Hematopoietic multipotent progenitor cell treated with erythropoietin and hydrocortisone succinate and interleukin-3 and kit ligand, for 4 days (in vitro differentiated cells): ENCODE measurements around the gene CHSY1.

ENCODE experiments used
- DNase-seq: peaks from one replicate; pipeline ENCODE4 v3.0.0-alpha.2; 2015

Gene CHSY1

DNA sequence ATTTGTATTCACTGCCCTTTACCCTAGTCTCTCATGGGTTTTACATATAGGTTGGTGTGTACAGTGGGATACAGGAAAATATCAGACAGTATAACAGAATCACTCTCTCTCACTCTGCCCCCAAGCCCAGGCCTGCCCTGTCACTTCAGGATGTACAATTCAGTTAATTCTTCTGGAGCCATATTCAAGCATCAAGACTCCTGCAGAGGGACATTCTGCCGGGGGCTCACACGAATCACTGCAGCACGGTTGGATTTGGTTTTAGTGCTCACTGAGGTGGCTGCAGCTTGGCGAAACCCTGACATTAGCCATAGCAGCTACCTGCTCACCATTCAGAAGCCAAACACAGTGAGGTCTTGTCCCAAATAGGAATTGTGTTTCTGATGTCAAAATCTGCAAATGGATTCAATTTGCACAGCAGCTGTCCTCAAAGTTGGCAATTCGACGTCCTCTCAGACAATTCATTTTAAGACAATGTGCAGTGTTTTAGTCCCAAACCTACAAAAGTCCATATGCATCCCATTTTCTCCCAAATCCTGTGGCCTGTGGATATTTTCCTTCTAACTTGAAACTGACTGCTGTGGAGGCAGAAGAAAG, 82.9 kb downstream of the CHSY1 start:
- no peak for DNase-seq

DNA sequence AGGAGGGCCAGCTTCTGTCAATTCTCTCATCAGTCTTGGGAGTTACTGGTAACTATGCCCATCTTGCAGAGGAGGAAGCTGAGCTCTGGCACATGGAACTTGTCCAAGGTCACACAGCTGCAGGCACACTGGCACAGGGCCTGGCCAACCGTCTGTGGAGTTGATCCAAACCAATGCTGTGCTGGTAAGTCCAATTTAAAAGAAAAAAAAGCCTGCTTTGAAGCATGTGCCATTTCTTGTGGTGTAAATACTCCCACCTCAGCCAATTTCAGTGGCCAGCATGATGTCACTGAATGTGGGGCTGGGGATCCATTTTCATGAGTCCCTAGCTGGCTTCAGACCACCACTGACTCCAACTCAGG, 83.4 kb downstream of the CHSY1 start:
- no peak for DNase-seq

DNA sequence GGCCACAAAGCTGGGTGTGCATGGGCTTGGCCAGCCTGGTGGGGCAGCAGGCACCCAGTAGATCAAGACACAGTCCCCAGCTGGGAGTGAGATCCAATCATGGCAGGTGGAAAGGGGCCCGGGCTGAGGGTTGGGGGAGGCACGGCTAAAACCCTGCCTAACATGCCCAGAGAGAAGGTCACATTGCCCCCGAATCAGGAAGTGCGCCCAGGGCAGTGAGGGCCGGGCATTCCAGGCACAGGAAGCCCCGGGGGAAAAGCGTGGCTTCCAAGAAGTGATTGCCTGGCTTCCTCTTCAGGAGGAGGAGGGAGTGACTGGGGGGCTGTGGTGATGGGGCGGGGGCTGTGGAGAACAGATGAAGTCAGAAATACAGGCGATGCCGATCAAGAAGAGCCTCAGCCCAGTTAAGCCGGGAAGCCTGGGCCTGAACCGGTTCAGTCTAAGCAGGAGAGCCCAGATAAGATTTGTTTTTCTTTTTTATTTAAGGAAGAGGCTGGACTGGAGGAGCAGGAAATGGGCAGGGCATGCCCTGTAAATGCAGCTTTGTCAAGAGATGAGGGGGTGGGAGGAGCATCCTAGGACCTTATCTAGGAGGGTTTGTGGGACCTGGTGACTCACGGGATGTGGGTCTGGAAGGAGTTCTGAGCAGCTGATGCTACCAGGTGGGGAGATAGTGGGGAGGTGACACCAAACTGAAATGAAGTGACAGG, 83.9 kb downstream of the CHSY1 start:
- peak; percentile 97 for DNase-seq

DNA sequence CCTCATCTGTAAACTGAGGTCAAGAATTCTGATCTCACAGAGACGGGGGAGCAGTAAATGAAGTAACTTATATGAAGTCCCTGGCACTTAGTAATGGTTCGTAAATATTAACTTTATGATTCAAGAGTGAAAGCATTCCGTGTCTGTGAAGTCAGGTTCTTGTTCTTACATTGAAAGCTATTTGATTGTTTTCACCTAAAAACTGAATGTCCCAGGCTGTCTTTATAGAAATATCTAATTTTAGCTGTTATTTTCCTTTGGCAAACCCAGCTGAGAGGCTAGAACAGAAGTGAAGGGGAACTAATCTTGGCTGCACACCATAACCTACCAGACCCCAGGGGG, 84.5 kb downstream of the CHSY1 start:
- DNase-seq: no peak

DNA sequence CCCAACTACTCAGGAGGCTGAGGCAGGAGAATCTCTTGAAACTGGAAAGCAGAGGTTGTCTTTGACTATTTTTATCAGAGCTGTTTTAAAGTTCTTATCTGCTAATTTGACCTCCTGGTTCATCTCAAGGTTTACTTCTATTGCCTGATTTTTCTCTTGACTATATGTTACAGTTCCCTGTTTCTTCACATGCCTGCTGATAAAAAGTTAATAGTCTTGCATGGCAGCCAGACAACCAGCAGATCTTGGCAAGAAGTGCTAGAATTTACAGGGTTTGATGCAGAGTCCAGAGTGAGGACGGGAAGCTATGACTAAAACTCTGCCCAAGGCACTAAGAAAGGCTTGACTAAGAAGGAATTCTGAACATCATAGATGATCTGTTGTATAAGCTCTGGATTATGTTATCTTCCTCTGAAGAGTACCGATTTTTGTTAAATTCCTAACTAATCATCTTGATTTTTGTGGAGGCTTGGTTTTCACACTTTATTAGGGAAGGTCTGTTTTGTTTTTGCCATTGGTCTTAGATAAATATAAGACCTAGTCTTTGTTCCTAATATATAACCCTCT, 85.9 kb downstream of the CHSY1 start:
- no peak for DNase-seq

DNA sequence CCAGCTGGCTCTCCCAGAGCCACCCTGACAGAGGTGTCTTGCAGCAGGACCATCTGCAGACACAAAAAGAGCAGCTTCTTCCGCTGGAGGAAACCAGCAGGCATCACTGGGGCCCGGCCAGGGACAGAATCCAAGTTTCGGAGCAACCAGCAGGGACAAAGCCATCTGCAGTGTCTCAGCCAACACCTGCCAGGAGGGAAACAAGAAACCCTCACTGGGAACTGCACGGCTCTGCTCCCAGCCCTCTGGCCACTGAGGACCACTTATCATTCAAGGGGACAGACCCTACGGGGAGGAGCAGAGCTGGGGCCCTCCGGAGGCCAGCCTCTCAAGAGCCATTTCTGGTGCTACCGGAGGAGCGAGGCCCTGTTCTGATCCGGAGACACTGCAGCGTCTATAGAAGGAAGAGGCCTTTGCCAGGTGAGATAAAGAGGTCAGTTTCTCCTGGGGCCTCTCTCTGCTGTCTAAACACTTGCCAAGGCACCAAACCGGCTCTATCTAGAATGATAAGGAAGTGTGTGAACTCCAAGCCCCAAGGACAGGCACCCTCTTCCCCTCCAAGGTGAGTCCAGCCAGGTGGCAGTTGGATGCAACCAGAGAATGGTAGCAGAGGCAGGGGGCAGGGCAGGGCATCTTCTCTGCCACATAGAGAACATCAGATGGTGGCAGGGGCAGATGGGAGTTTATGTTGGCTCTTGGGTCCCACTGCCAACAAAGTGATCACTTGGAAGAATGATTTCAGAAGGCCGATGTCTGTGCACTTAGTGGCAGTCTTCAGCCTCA, 89.0 kb downstream of the CHSY1 start:
- no peak for DNase-seq

DNA sequence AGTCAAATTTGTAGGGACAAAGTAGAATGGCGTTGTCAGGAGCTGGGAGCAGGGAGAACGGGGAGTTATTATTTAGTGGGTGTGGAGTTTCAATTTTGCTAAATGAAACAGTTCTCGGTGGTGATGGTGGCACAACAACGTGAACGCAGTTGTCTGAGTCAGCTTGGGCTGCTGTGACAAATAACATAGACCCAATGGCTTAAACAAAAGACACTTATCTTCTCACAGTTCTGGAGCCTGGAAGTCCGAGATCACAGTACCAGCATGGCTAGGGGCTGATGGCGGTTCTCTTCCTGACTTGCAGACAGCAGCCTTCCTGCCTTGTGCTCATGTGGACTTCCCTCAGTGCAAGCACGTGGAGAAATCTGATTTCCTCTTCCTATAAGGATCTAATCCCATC, 90.2 kb downstream of the CHSY1 start:
- no peak for DNase-seq

DNA sequence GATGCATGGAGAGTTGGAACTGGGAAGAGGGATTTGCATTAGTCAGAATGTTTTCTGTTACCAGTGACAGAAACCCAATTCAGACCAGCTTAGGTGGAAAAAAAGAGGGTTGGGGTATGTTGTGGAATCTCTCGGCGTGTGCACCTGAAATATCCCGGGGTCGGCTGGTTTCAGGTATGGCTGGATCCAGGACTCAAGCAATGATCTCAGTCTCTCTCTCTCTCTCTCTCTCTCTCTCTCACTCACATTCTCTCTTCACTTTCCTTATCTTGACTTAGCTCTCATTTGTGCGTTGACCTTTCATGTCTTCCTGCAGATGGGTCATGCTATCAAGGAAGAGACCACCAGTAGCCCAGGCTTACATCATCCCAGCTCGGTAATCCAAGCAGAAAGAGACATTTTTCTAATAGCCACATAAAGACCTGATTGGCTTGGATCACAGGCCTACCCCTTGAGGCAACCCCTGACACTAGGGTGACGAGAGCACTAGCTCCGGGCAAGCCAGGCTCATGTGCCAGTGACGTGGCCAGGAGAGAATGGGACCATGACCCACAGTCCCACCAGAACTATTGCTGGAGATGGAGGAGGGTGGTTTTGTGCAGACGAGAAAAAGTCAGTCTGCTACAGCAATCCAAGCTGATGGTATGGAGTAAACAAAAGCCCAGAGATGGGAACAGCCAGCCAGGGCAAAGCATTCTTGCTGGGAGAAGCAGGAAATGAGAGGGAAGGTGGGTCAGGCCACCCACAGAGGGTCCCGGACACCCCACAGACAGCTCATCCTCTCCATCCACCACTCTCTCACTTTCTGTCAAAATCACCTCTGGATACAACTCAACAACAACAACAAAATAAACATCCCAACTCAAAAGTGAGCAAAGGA, 91.7 kb downstream of the CHSY1 start:
- DNase-seq: no peak

DNA sequence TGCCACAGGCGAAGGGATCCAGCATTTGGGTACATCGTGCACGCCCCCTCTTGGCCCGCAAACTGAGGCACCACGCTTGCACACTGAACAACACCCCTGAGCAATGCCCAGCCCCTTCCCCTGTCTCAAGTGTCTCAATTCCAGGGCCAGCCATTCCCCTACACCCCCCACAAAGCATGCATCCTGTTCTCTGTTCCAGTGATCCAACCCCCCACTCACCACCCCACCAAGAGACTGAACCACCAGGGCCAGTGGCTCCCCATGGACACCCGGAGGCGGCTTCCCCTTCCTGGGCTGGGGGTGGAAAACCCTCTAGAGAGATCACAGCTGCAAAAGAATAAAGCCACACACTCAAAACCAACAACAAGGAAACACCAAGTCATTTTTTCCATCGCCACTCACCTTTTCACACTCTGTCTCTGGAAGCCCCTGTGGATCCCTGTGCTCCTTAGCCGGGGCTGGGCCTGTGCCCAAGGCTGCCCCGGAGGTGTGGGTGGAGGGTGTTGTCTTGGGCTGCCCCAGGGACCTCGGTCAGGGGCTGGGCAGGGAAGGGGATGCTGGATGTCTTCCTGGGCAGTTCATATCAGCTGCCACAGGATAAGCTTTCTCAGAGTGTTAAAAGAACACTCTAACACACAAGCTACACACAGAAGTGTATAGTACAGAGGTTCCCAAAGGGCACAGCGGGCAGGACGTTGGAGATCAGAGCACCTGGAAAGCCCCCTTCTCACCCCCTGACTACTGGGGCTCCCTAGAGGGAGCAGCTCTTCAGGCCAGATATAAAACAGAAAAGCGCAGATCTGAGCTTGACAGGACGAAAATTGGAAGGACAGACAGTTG, 92.5 kb downstream of the CHSY1 start:
- DNase-seq: no peak

DNA sequence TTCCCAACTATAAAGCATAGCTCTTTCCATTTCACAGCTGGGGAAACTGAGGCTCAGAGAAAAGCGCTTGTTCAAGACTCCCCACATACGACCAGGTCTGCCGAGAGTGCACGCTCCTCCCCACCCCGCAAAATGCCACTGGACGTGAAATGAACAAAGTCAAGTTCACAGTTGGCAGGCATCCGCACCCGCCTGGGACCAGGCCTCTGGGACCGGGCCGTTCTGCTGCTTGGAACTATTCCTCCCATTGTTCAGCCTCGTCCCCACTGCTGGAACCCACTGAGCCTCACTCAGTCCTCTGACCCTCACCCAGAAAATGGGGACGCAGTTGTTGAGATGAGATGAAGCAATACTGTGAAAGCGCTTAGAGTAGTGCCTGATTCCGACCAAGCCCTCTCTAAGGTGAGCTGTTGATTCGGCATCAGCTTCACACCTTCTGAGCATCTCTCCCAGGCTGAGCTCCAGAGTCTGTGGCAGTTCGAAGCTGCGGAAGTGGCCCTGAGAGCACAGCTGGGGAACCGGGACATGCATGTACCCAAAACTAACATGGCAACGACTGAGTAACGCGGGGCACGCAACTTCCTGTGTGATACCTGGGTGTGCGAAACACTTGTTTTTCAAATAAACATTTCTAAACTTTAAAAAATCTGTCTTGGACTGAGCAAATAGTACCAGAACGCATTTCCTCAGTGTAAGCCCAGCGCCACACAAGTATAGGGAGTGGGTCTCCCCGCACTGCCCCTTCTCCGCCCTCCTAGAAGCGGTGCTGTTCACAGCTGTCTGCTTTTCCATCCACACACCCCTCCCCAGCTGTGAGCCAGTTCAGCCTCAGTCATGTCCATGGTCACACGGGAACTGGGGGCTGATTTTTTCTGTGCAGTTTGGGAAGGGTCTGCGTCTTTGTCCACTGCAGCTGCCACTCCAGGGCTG, 93.4 kb downstream of the CHSY1 start:
- DNase-seq: no peak

DNA sequence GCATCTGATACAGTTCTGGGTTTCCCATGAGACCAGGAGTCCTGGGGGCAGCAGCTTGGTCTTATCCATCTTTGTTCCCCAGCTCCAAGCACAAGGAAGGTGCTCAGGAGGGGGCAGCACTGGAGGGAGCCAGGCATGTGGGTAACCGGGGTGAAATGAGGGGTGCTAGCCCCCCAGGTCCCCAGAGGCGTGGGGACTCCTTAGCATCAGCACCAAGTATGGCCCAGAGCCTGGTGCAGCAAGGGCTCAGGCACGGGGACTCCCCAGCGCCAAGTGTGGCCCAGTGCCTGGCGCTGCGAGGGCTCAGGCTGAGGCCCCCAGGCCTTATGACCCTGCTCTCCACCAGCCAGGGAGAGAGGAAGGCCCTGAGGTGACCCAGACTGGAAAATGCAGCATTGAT, 94.1 kb downstream of the CHSY1 start:
- DNase-seq: no peak

DNA sequence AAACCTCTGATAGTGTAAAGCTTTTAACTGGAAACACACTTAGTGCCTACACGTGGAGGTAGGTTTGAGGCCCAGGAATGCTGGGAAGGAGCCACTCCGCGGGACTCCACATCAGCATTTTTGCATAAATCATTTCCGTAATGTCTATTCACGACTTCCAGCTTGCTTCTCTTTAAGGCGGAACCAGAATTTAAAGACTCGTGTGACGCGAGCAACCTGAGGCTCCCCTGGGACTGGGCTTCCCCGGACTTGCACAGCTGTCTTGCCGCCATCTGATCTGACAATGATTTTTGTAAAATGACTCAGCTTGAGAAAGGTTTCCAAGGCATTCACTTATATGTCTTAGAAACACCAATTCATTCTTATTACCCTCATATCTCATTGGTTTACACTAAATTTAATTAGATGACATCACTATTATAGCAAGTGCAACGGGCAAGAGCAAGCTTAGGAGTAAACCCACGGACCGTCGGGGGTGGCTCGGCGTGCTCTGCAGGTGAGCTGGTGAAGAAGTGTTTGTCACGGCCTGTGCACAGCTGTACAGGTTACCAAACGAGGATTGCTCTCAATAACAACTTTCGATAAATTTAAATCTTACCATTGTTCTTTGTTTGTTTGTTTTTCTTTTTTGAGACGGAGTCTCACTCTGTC, 95.2 kb downstream of the CHSY1 start:
- DNase-seq: no peak

DNA sequence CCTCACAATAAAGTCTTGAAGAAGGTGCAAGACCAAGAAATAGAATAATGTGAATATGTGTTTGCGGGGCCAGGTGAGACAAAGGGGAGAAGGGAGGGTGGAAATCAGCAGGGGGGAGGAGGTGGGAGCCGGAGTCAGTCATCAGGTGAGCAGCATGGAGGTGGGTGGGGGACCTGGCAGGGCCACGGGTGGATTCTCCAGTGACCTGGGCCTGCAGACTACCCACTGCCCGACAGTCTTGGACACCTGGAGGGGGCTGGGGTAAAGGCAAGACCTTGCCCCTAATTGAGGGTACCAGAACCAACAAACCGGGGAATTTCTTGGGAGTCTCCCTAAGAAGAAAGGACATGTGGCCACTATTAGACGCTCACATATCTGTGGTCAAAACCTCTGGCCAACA, 95.8 kb downstream of the CHSY1 start:
- DNase-seq: no peak

DNA sequence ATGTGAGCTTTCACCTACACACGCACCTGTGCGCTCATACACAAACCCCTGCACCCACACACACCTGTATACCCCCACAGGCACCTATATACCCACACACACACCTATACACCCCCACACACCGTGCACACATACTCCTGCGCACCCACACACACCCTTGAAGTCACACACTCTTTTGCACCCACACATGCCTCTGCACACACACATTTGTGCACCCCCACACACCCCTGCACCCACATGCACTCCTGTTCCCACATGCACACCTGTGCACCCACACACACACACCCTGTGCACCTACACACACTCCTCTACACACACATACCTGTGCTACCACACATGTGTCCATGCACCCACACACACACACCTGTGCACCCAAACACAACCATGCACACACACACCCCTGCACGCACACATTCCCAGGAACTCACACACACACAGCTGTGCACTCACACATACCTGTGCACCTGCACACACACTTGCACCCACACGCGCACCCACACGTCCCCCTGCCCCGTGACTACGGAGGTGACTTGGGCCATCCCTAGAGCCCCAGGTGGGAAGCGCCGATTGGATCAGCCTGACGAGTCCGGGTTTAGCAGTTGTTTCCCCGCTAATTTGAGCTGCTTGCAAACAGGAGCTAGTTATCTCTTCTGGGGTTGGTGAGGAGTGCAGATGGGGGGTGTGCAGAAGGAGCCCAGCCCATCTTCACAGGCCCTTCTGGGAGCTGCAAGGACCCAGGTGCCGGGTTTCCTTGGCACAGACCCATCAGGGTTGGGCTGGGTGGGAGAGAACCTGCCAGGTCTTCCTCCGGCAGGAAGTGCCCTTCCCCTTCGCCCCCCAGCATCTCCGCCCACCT, 97.8 kb downstream of the CHSY1 start:
- no peak for DNase-seq

DNA sequence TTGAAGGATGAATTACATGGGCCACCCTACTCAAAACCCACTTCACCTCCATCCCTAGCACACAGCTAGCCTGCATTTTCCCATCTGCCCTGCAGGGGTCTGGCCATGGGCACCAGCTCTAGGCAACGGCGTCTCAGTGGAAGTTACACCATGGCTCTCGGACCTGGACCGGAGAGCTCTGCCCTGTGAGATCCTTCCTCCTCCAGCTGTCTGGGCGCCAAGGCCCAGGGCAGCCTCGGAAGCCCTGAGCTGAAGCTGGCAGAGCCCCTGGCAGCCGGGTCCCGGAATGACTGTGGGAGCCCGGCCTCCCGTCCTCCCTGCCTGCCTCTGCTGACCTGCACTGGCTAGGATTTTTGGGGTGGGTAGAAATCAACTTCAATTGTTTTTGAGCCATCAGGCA, 98.9 kb downstream of the CHSY1 start:
- DNase-seq: peak; percentile 53

DNA sequence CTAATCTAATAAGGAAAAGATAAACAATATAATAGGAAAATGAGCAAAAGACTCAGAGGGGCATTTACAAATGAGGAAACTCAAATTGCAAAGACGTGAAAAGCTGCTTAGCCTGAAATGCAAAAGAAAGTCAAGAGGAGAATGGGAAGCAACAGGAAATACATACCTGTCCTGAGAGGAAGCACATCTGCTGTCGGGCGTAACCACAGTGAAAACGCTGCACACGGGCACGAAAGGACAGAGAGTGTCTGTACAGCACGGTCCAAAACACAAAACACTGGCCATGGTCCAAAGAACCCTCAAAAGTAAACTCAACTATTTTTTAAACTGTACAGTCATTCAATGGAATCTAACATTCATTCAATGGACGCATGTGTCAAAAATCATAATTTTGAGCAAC, 100.6 kb downstream of the CHSY1 start:
- DNase-seq: no peak

DNA sequence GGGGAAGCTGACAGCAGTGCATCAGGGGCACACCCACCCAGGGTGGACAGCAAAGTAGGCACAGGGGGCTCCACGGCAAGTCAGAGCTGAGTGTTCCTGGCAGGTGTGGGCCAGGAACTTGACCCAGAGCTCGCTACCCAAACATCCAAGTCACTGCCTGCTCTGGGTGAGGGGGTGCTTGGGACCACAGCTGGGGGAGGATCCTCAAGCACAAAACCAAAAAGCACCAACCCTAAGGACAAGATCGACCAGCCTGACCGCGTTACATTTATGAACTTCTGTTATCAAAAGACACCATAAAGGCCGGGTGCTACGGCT, 101.2 kb downstream of the CHSY1 start:
- DNase-seq: no peak

DNA sequence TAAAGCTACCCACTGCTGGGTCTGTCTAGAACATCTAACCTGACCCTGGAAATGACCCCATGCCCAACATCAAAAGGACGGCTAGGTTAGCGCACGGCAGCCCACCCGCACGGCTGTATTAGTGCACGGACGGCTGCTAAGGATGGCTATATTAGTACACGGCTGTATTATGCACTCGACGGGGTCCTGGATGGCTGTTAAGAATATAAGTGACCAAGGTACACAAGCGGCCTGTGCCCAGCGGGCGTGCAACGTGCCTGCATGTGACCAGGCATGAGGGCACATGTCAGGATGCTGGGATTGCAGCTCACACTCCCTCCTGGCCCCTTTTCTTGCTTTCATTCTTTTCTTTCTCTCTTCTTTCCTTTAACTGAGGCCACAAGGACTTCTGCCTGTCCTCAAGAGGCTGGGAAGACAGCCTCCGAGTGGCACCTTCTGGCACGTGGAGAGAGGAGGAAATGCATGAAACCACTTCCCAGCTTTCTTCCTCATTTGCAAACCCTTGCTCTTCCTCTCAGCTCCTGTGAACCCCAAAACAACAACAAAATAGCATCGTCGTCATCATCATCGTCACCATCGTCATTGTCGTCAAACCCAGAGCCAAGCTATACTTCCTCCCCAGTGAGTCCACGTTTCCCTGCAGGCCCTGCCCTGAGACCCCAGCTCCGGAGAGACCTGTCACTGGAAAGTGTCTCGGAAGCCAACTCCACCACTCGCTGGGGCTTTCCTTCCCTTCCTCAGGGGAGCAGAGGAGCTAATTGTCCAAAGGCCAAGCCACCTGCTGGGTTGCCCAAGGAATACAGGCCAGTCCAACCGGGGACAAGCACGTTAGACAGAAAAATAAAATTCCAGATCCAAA, 101.8 kb downstream of the CHSY1 start:
- DNase-seq: no peak
